Activated CD4-positive, alpha-beta T cell treated with anti-CD3 and anti-CD28 coated beads, Interleukin-2, amount 50 U/mL, for 4 hours (primary cell): ENCODE measurements around the gene ZNF775.

Experiments
- DNase-seq, 2 experiments: peaks; one replicate each; pipeline ENCODE4 v3.0.0-alpha.2; 2020

ZNF775 gene

DNA sequence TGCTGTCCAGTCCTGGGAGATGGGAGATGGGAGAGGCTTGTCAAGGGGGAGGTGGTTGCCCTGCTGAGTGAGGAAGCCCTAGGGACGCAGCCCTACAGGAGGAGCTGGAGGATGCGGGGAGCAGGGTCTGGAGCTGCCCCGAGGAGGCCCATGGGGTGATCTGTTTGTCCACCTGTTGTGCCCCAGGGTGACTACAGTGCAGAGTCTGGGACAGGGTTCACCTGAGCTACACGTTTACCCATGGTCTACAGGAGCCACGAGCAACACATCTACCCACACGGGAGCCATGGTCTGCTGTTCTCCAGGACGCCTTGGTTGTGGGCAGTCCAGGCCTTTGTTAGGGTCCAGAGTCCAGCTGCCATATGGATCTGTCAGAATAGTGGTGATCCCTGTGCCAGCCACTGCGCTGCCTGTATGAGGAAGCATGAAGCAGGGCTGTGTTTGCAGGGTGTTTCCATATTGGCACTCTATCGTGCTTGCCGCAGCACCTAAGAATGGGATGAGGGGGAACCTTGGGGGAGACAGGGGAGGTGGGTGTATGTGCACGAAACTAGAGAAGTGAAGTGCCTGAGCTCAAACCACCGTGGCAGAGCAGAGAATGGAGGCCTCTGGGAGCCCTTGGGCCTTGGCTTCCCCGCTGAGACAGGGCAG is 23.7 kb downstream of the ZNF775 start:
- DNase-seq, result no peak

DNA sequence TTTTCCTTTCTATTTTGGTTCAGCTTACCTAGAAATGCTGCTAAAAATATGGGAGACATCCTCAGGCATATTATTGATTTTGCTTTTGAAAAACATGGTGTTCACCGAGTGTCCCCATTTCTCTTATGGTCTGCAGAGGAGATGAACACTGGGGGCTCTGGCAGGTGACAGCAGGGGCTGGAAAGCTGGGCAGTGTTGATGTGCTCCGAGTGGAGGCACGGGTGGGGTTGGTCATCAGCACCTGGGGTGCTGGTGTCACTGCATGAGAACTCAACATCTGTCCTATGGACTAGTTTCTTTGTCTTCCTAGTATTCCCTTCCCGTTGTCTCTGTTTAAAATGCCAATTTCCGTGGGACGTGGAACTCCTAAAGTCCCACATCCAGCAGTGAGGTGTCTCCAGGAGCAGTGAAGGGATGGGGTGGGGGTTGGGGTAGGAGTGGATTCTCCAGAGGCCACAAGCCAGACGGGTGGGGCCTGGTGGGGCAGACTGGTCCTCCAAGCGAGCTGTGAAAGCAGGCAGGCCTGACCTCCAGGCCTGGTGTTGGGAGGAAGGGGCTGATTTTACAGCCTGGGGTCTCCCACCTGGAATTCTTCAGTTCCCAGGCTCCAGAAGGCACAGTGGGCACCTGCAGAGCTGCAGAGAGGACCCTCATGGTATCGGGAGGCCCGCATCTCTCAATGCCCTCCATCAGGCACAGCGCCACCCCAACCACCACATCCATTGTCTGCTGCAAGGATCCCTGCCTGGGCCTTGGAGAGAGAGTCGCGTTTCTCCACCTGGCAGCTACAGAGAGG is 24.4 kb downstream of the ZNF775 start:
- no peak for DNase-seq

DNA sequence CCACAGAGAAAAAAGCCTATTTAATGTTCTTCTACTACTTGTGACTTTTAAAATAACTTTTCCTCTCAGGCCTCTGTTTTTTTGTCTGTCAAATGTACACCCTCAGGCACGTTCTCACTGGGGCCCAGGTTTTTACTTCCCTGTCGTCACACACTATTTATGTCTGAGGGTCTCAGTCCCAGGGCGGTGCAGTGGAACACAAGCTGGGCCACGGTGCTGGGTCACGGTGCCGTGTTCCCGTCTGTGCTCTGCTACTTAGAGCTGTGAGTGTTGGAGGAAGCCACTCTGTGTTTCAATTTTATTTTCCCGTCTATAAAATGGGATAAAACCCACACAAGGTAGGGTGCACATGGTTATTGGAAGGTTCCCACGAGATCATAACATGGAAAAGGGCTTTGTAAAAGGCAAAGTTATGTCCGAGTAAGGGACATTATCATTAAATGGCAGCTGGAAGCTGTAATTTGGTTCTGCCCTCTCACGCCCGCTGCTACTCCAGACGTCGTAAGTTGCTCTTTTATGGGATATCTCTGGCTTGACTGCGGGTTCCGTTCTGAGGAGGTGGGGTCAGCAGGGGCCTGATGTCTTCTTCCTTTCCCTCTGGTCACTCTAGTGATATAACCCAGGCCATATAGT is 25.2 kb downstream of the ZNF775 start:
- no peak for DNase-seq

DNA sequence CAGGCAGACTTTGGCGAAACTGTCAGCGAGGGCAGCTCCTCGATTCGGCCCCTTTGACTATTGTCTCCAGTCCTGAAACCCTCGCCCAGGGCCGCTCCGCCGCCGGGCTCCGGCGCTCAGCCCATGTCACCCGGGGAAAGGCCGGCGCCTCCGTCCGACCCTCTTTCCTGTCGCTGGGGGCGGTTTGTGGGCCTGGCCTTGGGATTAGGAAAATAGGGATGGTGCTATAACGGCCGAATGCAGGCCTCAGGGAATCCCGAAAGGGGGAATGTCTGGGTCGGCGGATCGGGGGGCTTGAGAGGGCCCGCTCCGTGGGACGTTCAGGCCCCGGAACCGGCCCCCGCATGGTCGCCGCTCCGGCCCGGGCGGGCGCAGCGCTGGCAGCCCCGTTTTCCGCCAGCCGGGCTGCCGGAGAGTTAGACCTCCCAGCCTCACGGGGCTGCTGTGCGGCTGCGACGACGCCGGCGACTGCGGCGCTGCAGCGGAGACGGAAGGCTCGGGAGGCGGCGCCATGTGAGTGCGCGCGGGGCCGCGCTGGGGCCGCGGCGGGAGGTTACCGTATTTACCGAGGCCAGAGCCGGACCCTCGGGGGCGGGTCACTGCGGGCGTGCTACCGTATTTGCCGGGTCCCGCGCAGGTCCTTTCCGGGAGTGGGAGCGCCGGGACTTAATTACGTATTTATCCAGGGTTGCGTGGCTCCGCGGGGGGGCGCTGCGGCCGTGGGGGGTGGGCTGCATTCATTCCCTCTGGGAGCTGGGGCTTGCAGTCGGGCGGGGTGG is 25.9 kb downstream of the ZNF775 start:
- peak; percentile 56 to 57 for DNase-seq

DNA sequence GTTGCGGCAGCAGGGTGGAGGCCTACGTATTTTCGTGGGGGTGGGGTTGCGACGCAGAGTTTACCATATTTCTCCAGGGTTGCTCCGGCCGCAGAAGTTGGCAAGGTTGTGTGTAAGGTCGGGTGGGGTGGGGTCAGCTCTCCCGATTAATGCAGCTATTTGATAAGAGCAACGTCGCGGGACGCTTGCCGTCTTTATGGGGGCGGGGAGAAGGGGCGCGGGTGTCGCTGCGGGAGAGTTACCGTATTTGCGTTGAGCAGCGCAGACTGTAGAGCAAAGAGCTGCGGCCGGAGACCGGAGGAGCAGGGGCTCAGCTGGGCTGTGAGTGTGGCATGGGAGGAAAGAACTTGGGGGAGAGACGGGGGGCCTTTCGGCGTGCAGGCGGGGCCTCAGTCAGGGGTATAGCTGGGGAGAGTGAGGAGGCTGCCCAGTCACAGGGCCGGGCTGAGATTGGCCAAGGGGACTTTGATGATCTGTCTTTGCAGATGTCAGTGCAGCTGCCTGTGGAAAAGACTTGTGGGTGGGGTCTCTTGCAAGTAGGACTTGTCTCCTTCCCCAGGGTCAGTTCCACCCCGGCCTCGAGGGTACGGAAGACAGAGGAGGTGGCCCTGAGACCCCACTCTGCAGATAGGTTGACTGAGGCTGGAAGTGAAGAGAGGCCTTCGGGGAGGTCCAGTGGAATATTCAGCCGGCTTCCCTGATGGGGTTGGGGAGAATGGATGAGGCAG is 26.6 kb downstream of the ZNF775 start:
- DNase-seq, result no peak

DNA sequence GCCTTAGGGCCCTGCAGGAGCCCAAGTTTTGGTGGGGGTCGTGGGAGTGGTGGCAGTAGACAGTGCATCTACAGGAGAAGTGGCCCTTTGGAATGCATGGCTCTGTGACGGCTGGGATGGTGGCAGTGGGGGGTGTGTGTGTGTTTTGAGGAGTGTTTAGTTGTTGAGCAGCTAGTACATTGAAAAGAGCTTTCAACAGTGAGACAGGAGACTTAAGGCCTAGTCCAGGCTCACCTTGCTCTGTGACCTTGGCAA is 27.1 kb downstream of the ZNF775 start:
- no peak for DNase-seq

DNA sequence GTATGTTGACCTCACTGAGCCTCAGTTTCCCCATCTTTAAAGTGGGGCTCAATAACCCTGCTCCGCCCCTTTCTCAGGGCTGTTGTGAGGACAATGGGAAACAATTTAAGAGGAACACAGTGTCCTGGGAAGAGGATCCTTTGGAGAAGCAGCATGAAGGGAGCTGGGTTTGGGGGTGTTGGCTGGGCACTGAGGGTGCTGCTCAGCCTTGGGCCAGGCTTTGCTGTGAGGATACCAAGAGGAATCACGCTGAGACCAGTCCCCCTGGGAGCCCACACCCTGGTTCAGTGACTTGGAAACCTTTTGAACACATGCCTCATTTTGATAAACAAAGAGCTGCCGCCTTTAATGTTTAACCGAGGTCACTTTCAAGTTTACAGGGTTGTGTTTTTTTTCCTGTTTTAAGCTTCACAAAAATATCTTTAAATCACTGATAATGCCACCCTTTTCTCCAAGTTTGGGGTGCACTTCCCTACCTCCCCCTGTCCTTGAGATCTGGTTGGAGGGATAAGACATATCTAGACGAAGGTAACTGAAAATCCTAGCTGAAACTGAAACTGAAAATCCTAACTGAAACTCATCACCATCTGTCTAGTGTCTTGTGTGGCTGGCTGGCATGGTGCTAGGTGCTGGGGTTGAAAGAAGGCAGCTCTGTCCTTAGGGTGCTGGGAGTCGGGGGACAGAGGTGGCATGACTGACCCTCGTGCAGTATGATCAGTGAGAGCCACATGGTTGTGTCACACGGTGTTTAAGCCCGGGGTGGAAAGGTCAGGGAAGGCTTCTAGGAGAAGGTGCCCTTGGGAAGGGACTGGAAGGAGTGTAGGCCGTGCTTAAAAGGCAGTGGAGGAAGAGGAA is 27.7 kb downstream of the ZNF775 start:
- DNase-seq, result peak in 1 of 2 experiments; percentile 18

DNA sequence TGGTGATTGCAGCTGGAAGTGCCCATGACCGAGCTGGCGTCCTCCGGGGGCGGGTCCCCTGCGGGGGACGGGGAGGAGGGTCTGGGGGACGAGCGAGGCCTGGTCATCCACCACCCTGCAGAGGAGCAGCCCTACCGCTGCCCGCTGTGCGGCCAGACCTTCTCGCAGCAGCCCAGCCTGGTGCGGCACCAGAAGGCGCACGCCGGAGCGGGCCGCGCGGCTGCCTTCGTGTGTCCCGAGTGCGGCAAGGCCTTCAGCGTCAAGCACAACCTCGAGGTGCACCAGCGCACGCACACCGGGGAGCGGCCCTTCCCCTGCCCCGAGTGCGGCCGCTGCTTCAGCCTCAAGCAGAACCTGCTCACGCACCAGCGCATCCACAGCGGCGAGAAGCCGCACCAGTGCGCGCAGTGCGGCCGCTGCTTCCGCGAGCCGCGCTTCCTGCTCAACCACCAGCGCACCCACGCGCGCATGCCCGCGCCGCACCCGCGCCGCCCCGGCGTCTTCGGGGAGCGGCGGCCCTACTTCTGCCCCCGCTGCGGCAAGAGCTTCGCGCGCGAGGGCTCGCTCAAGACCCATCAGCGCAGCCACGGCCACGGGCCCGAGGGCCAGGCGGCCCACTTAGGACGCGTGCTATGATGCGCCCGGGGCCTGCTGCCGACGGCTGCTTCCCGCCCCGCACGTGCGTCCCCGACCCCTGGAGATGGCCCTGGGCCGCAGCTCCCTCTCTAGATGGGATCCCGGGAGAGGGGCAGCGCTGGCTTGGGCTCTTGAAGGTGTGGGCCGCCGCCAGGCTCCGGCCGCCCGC is 28.7 kb downstream of the ZNF775 start:
- DNase-seq, result no peak

DNA sequence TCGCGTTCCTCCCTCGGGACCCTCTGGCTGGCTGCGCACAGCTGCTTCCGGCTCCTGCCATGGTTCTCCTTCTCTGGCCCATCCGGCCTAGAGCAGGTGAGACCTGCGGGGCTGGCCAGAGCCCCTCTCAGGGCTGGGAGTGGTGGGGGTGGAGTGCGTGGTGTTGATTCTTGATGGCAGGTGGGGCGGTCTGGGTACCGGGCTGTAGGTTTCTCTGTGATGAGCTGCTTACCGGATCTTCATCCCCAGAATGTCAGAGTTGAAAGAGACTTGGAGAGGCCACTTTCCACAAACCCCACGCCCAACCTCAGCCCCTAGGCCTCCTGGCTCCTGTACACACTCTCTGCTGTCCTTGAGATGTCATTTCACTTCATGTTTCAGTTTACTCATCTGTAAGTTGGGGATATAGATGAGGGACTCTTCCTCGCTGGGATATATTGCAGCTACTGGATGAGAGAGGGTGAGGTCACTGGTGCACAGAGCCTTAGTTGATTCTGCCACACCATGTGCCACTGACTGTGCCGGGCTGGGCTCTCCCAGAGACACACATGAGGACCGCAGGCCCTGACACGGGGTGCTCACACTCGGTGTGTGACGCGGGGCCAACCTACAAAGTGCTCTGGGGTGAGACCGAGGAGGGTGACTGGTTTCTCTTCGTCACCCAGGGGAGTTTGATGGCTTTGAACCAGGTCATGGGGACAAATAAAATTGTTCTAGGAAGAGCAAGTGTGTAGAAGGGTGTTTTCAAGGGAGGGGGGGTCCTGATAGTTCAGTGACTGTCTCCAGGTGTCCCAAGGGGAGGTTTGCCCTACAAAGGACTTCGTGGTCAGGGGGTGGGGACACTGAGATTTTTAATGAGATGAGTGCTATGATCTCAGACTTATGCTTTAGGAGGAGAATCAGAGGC is 29.5 kb downstream of the ZNF775 start:
- no peak for DNase-seq

DNA sequence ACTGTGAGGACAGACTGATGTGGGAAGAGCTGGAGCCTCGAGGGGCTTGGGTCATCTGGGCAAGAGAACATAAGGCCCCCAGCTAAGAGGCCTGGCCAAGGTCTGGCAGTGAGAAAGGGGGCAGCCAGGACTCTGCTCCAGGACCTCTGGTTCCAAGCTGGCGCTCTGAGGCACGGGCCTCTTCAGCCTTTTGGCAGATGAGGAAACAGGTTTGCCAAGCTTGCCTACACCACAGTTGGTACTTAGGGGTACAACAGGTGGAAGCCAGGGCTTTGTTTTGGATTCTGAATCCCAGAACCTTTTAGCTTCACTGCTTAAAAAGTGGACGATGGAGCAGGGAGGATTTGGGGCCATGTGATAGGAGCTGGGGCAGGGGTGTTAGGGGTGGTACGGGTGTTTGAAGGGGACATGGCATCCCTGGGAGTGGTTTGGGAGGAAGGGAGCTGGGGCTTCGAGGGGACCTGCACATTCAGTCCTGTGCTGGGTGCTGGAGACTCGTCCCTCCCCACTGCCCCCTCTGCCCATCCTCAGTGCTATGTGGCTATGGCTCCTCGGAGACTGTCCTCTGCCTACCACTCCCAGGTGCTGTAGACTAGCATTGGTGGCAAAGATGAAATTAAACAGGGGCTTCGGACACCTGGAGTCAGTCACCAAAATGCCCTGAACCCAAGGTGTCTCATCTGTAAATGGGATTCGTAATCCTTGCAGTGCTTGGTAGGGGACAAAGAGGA is 30.3 kb downstream of the ZNF775 start:
- no peak for DNase-seq

DNA sequence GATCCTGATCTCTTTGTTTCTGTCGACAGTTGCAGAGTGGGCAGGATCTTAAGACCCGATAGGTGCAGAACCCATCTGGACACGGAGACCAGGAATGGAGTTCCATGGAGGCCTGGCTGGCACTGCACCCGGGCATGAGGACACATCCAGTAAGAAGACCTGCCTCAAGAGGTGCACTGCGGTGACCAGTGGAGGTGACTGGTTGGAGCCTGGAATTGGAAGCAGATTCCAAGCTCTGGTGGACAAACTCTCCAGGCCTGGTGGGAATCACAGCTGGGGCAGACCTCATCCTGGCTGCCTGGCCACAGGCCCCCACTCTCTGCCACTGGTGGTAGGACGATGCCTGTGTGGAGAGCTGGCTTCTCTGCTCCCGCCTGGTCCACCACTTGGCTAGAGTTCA is 31.0 kb downstream of the ZNF775 start:
- DNase-seq, result no peak

DNA sequence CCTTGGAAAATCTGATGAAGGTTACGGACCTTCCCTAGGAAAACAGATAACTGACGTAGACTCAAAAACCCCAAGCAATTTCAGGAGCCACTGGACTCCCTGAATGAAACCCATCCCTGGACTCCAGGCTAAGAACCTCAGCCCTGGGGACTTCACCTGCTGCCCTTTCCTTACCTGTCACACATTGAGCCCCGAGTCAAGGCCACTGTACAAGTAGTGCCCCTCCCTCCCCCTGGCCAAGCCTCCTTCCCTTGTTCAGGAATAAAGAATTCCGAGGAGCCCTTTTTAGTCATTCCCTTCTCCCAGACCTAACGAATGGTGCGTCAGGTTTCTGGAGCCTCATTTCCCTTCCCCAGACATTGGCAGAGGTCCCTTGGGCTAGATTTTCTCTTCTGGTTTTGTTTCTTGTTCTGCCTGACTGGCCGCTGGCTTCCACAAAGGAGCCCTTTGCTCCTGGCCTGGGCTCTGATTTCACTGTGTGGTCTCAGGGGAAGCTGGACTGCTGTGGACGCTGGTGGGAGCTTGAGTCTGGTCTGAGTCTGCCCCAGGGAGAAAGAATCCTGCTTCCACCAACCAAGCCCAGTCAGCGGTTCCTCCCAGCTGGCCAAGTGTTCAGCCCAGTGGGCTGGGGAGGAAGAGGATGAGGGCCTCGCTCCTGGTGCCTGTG is 31.7 kb downstream of the ZNF775 start:
- no peak for DNase-seq

DNA sequence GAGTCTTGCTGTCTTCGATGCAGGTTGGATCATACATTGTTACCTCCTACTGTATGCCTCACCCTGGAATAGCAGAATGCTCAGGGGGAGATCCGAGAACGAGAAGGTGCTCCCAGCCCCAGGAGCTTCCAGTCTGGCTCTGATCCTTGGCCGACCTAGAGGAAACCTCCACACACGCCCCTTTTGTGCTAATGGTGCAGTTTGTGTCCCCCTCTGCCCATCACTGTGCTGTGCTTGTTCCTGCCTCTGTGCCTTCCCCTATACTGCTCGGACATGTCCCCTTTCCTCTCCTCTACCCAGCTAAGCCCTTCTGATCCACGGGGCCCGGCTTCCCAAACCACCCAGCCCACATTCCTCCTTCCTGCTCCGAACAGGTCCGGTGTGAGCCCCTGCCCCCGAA is 32.5 kb downstream of the ZNF775 start:
- DNase-seq, result no peak

DNA sequence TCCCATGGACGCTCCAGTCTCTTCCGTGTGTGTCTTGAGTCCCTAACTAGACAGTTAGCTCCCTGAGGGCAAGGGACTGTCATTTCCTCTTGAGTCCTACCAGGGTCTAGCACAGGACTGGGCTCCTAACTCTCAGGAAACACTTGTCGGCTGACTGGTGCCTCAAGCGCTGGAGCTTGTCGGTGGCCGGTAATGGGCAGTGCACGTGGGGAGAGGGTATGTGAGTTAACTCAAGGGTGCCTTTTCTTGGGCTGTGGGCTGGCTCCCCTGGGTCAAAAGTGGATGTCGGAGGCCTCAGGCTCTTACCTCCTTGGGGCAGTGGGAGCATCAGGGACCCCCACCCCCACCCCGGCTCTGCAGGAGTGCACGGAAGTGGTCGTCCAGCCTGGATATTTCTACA is 32.9 kb downstream of the ZNF775 start:
- no peak for DNase-seq

DNA sequence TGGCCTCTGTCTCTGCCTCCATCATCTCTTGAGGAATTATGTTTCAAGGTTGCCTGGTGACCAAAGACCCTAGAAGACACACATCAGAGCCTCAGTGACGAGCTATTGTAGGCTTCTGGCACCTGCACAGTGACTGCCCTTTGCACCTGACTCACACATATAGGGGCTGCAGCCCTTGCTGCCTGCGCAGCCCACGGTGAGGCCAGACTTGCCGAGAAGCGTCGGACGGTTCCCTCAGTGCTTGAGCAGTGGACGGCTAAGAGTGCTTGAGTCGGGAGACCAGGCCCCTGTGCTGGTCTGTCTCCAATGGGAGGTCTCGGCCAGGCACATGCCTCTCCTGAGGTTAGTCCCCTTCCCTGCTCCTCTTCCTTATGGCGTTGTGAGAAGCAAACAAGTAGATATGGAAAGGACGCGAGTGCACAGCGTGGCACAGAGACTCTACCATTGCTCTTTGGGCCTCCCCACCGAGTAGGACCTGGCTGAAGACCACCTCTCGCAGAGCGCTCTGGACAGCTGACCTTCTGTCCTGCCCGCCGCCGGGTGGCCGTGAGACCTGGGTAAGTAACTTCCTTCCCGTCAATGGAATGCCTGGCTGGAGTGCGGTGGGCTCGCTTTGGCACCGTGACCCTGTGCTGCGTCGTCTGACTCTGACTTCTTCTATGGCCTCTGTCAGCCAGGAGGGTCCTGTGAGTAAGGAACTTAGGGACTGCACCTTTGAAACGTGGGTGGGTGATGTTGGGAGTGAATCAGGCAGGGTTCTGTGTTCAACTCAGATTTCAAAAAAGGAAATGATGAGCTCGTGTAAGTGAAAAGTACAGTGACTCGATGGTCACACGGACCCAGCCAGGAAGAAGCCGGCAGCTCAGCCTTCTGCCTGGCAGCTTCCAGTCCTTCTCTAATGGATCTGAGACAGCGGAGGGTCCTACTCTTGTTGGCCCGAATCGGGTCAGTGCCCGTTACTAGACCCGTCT is 33.7 kb downstream of the ZNF775 start:
- no peak for DNase-seq

DNA sequence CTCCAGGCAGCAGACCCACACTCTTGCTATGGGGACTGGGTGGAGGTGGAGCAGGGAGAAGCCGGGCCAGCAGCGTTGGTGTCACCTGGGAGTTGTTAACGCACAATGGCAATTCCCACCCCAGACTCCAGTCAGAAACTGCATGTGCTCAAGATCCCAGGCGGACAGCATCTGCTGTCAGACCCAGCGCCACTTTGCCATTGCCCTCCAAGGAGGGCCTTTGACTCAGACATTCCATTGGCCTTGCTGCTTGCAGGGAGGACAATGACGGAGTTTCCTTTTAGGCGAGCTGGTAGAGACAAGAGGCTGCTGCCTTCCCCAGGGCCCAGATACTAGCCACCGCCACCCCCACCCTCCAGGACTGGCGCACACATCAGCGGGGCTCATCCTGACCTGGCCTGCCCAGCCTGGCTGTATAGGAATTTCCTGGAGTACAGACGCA is 34.5 kb downstream of the ZNF775 start:
- DNase-seq, result no peak
